Activated CD4-positive, alpha-beta T cell treated with anti-CD3 and anti-CD28 coated beads, Interleukin-2, Interleukin-6, amounts not matched to agents 100 ng/mL and 50 ng/mL, durations not matched to agents 16 hours and 8 hours (primary cell): ENCODE results near the gene PFDN6.
"Not testable (repeated sequence)": the region's sequence is repeated elsewhere in the genome, so short reads cannot be mapped to it uniquely, and the experiment has no call there.

ENCODE experiments used
- DNase-seq: peaks from one replicate; pipeline ENCODE4 v3.0.0-alpha.2; 2020

PFDN6 gene

GRCh38 chr6:33288921-33289783 is at the start of gene PFDN6, which contains the start of gene WDR46:
TSS of gene PFDN6 (plus strand) at chr6:33289601. CDS start at chr6:33289857, 256 bp downstream.
TSS of gene WDR46 (minus strand) at chr6:33289239. CDS start at chr6:33289170, 69 bp downstream.
- peak; percentile 91 for DNase-seq

- peak; percentile 61 for DNase-seq
These were observed 47.4 kb upstream of the PFDN6 start for GRCh38 chr6:33241968-33242367.

- no peak for DNase-seq
These were observed 45.9 kb upstream of the PFDN6 start for GRCh38 chr6:33243476-33243875.

- DNase-seq = peak; percentile 93
These were observed 41.3 kb upstream of the PFDN6 start for GRCh38 chr6:33247977-33248642.

- no peak for DNase-seq
These were observed 40.8 kb upstream of the PFDN6 start for GRCh38 chr6:33248643-33248931.

- peak; percentile 98 for DNase-seq
These were observed 40.3 kb upstream of the PFDN6 start for GRCh38 chr6:33248932-33249731.

- peak; percentile 37 for DNase-seq
These were observed 39.4 kb upstream of the PFDN6 start for GRCh38 chr6:33249732-33250630.

GRCh38 chr6:33250731-33251130 is 38.7 kb upstream of the PFDN6 start:
- no peak for DNase-seq

GRCh38 chr6:33251395-33252012 is 37.9 kb upstream of the PFDN6 start:
- DNase-seq = peak; percentile 23

GRCh38 chr6:33252759-33253158 is 36.6 kb upstream of the PFDN6 start:
- DNase-seq = no peak

GRCh38 chr6:33254591-33254990 is 34.8 kb upstream of the PFDN6 start:
- no peak for DNase-seq

GRCh38 chr6:33259032-33259431 is 30.4 kb upstream of the PFDN6 start:
- no peak for DNase-seq

GRCh38 chr6:33262490-33262889 is 26.9 kb upstream of the PFDN6 start:
- DNase-seq = not testable (repeated sequence)

- DNase-seq = no peak
These were observed 25.4 kb upstream of the PFDN6 start for GRCh38 chr6:33264015-33264414.

GRCh38 chr6:33271117-33271467 is 18.3 kb upstream of the PFDN6 start:
- no peak for DNase-seq

- DNase-seq = peak; percentile 97
These were observed 17.7 kb upstream of the PFDN6 start, which contains the start of the genes RPS18 and VPS52 for GRCh38 chr6:33271468-33272274. TSS of gene RPS18 (plus strand) at chr6:33272075. CDS start at chr6:33272120, 45 bp downstream. TSS of gene VPS52 (minus strand) at chr6:33271876. CDS start at chr6:33271675, 201 bp downstream.

GRCh38 chr6:33272275-33273128 is 16.9 kb upstream of the PFDN6 start:
- DNase-seq = no peak

- no peak for DNase-seq
These were observed 16.1 kb upstream of the PFDN6 start for GRCh38 chr6:33273129-33273923.
